NB4 (cell line): ENCODE results near the gene GATA1.

Source experiments
- CTCF ChIP-seq: IDR thresholded peaks from one replicate; pipeline ENCODE4 v1.5.1; 2012; ENCODE audit warnings: low read depth, low read length
- POLR2A ChIP-seq: IDR thresholded peaks from 2 replicates; pipeline ENCODE4 v1.6.1; 2011; ENCODE audit warnings: mild to moderate bottlenecking; ENCODE audit not compliant: insufficient read length; ENCODE audit errors: extremely low read depth

DNA sequence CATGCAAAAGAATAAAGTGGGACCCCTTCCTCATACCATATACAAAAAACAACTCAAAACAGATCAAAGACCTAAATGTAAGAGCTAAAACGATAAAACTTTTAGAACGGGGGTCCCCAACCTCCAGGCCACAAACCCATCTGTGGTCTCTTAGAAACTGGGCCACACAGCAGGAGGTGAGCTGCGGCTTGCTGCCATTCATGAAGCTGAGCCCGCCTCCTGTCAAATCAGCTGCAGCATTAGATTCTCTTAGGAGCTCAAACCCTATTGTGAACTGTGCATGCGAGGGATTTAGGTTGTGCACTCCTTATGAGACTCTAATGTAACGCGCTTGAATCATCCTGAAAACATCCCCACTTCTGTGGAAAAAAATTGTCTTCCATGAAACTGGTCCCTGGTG is 7.0 kb upstream of the GATA1 start:
- no peak for TF ChIP-seq POLR2A
- TF ChIP-seq CTCF = no peak
